ENCODE data around the gene CDC14B. TPM values are rescaled to one million over a fixed set of nuclear protein-coding genes. Genes with fewer than 3 reads are reported as not detected.

Gene CDC14B
- total RNA-seq, 3 donors from 2014 or later, result 14.2 to 21.2 (median 16.2) TPM

DNA sequence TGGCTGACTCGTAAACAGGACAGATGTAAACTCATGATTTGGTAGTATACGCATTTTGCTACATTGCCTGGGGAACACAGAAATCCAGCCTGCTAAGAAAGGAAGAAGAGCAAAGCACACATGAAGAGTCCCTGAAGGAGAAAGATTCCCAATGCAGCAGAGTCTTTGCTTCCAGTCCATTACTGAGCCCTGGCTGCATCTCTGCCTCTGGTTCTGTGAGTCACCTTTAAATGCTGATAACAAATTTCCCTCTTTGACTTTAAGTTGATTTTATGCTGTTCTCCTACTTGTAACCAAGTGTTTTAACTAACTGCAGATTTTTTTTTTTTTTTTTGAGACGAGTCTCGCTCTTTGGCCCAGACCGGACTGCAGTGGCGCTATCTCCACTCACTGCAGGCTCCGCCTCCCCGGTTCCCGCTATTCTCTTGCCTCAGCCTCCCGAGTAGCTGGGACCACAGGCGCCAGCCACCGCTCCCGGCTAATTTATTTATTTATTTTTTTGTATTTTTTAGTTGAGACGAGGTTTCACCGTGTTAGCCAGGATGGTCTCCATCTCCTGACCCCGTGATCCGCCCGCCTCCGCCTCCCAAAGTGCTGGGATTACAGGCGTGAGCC lies 44.0 kb upstream of the CDC14B start:
- Histone ChIP-seq H3K36me3 (ENCODE audit: low read depth) (no peaks in the 10 kb centered on the region), H3K9me3 (no peaks in the 10 kb centered on the region), H3K4me3 (no peak overlapping the region), H3K4me1 (ENCODE audit: low read depth) (no peaks in the 10 kb centered on the region)
- TF ChIP-seq CTCF (IDR thresholded peaks at IDR 0.05), result no peak
- DNase-seq, result no peak
- intact Hi-C loops (cut with DNase I, micrococcal nuclease), result no loop called here
- ATAC-seq, result no peak

GRCh38 chr9:96661711-96662110 lies 42.1 kb upstream of the CDC14B start:
- H3K36me3 ChIP-seq (ENCODE audit: low read depth), result no peaks in the 10 kb centered on the region
- H3K4me1 ChIP-seq (ENCODE audit: low read depth), result peaks cover 5% of the 10 kb centered on the region
- H3K4me3 ChIP-seq, result no peak overlapping the region
- H3K9me3 ChIP-seq, result no peaks in the 10 kb centered on the region
- DNase-seq (no peak), ATAC-seq (no peak)
- no peak for TF ChIP-seq CTCF (IDR thresholded peaks at IDR 0.05)
- intact Hi-C loops (cut with DNase I, micrococcal nuclease), result no loop called here

DNA sequence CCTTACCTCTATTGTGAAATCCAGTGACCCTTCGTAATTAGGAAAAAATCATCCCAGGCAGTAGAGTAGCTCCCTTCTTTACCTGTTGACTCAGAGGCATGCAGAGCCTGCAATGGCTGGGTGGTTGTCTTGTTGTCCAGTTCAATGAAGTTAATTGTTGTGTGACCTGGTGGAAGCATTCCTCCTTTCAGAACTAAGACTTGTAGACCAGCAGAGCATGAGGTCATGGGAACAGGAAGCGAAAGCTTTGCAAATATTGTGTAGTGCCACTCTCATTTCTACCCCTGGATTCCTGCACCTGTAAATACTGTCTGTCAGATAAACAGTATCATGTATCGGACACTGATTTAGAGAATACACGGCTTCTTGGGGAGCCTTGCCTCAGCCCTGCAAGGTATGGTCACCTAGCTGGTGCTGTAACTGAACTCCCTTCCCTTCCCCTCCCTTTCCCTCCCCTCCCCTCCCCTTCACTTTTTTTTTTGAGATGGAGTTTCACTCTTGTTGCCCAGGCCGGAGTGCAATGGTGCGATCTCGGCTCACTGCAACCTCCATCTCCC lies 41.1 kb upstream of the CDC14B start:
- DNase-seq, result no peak
- no peak for TF ChIP-seq CTCF (IDR thresholded peaks at IDR 0.05)
- no peaks in the 10 kb centered on the region for H3K36me3 ChIP-seq (ENCODE audit: low read depth)
- ATAC-seq, result no peak
- H3K4me1 ChIP-seq (ENCODE audit: low read depth), result peaks cover 5% of the 10 kb centered on the region
- intact Hi-C loops (cut with DNase I, micrococcal nuclease), result no loop called here
- H3K9me3 ChIP-seq, result no peaks in the 10 kb centered on the region
- no peak overlapping the region for H3K4me3 ChIP-seq

DNA sequence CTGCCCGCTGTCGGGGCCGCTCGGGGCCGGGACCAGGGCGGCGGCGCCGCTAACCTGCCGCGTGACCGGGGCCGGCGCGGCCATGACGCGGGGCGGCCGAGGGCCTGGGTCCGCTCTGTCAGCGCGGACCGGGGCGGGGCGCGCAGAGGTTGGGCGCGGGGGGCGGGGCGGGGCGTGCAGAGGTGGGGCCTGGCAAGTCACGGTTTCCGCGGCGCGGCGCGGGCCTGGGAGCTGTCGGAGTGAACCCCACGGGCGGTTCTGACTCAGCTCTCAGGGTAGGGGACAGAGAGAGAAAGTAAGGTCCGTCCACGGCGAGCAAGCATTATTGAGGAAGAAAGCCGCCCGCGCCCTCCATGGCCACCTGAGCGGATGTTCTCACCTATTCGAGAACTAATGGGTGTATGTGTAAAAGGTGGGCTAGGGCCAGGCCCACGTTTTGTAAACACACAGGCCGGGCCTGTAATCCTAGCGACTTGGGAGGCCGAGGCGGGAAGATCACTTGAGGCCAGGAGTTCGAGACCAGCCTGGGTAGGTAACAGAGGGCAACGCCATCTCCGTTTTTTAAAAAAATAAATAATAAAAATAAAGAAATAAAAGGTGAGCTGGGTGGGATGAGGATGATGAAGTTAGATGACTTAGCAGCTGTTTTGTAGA lies 35.7 kb upstream of the CDC14B start, which contains the start of gene PRXL2C:
PRXL2C (minus strand) TSS at position 120 of the 654 bp plus-strand sequence; CDS start at position 84, 36 bp downstream.
- intact Hi-C loops (cut with DNase I, micrococcal nuclease), result no loop called here
- Histone ChIP-seq H3K36me3 (ENCODE audit: low read depth) (no peaks in the 10 kb centered on the region), H3K9me3 (no peaks in the 10 kb centered on the region), H3K4me3 (peak within 1 kb of the TSS; percentile 40), H3K4me1 (ENCODE audit: low read depth) (peaks cover 9% of the 10 kb centered on the region)
- no peak for TF ChIP-seq CTCF (IDR thresholded peaks at IDR 0.05)
- peak; percentile 80 for ATAC-seq
- DNase-seq, result peak; percentile 89 to 90 (median 90)

GRCh38 chr9:96654450-96655197 lies 35.0 kb upstream of the CDC14B start:
- H3K36me3 ChIP-seq (ENCODE audit: low read depth), result no peaks in the 10 kb centered on the region
- H3K9me3 ChIP-seq, result no peaks in the 10 kb centered on the region
- peak overlapping the region; percentile 40 for H3K4me3 ChIP-seq
- peaks cover 9% of the 10 kb centered on the region for H3K4me1 ChIP-seq (ENCODE audit: low read depth)
- ATAC-seq (peak; percentile 87), DNase-seq (peak; percentile 77 to 87 (median 85))
- no peak for TF ChIP-seq CTCF (IDR thresholded peaks at IDR 0.05)
- intact Hi-C loops (cut with DNase I, micrococcal nuclease), result no loop called here
